Endothelial cell of umbilical vein (primary cell): ENCODE measurements around the gene ATOH7. TPM values are rescaled to one million over a fixed set of nuclear protein-coding genes. Genes with fewer than 3 reads are reported as not detected.

Experiments used
- BruUV-seq: library from RNA; stranded (reverse); fragments of 400-500 nt; replicated peaks from 2 replicates; lab custom pipeline; 2021; lab: Mats Ljungman, UMichigan
- CTCF ChIA-PET: fragments of 300-600, 350-600 bp; sonication (Branson Sonifier 250); formaldehyde crosslinking; loops from one replicate; lab custom pipeline; 2021; ENCODE audit warnings: antibody characterized with exemption, inconsistent platforms; lab: Charles Lee
- POLR2A ChIA-PET: fragments of 300-600, 350-600 bp; sonication (Branson Sonifier 250); formaldehyde crosslinking; loops from one replicate; lab custom pipeline; 2021; ENCODE audit warnings: antibody characterized with exemption, inconsistent platforms; lab: Charles Lee
- DNase-seq: peaks from one replicate; pipeline ENCODE4 v3.0.0-alpha.2; 2011; ENCODE audit warnings: low read depth, low spot score
- FAIRE-seq: peaks from 2 replicates; lab custom pipeline; 2011; peaks lifted over from hg19 to GRCh38; lab: Jason Lieb, UNC
- H2AFZ ChIP-seq: 2 replicates; pipeline ENCODE4 v1.6.0; 2012; ENCODE audit warnings: low read depth, low read length, control low read depth, inconsistent platforms
- H3K27ac ChIP-seq: 2 replicates; pipeline ENCODE4 v1.5.1; 2011; ENCODE audit warnings: low read depth, mild to moderate bottlenecking, control low read depth, low read length, moderate library complexity; ENCODE audit not compliant: insufficient read depth
- H3K27me3 ChIP-seq, 2 experiments: 2 replicates each; pipeline versions ENCODE4 v1.6.0 to v1.6.1; 2011; ENCODE audit warnings: low read length in 2 of 2, mixed read lengths in 1 of 2; ENCODE audit not compliant: control insufficient read depth in 2 of 2, insufficient read depth in 2 of 2
- H3K36me3 ChIP-seq, 2 experiments: 2 replicates in 1 of 2; 3 replicates in 1 of 2; pipeline ENCODE4 v1.5.1; 2011; ENCODE audit warnings: low read length in 2 of 2, mild to moderate bottlenecking in 1 of 2, moderate library complexity in 1 of 2; ENCODE audit not compliant: control insufficient read depth in 2 of 2, insufficient read depth in 2 of 2; ENCODE audit errors: extremely low read depth in 1 of 2
- H3K4me1 ChIP-seq: 3 replicates; pipeline ENCODE4 v1.5.1; 2011; ENCODE audit warnings: mild to moderate bottlenecking, low read length; ENCODE audit not compliant: control insufficient read depth, insufficient read depth; ENCODE audit errors: extremely low read depth
- H3K4me2 ChIP-seq: 2 replicates; pipeline ENCODE4 v1.6.1; 2011; ENCODE audit warnings: low read length, control low read depth, mixed read lengths; ENCODE audit not compliant: insufficient read depth
- H3K4me3 ChIP-seq, 3 experiments: fragments of 200-600 bp in 1 of 3; sonication (generic), shearing (Covaris generic) in 1 of 3; replicated peaks in 1 of 3; 2 replicates each; pipeline ENCODE4 v1.5.1; 2011 to 2016; ENCODE audit warnings: control low read depth in 3 of 3, low read length in 3 of 3, mild to moderate bottlenecking in 2 of 3, inconsistent platforms in 1 of 3, low read depth in 1 of 3, moderate library complexity in 1 of 3; ENCODE audit not compliant: insufficient read depth in 1 of 3
- H3K79me2 ChIP-seq: 2 replicates; pipeline ENCODE4 v1.6.0; 2012; ENCODE audit warnings: low read length, inconsistent platforms; ENCODE audit not compliant: control insufficient read depth, insufficient read depth
- H3K9ac ChIP-seq: replicated peaks from 2 replicates; pipeline ENCODE3; 2011; ENCODE audit warnings: low read length, control low read depth; ENCODE audit not compliant: insufficient read depth; ENCODE audit errors: extremely low read depth
- H3K9me1 ChIP-seq: replicated peaks from 3 replicates; pipeline ENCODE4 v1.6.0; 2011; ENCODE audit warnings: mild to moderate bottlenecking, low read length; ENCODE audit not compliant: control insufficient read depth, insufficient read depth; ENCODE audit errors: extremely low read depth
- H3K9me3 ChIP-seq: replicated peaks from 2 replicates; pipeline ENCODE4 v1.5.1; 2012; ENCODE audit warnings: low read length, inconsistent platforms; ENCODE audit not compliant: control insufficient read depth, insufficient read depth
- H4K20me1 ChIP-seq: replicated peaks from 2 replicates; pipeline ENCODE3; 2011; ENCODE audit warnings: mild to moderate bottlenecking, low read length; ENCODE audit not compliant: control insufficient read depth, insufficient read depth; ENCODE audit errors: extremely low read depth
- CTCF ChIP-seq, 2 donors: IDR thresholded peaks; 1 replicate in 1 of 2; 2 replicates in 1 of 2; pipeline ENCODE4 v1.5.1; 2011; ENCODE audit warnings: low read length in 2 of 2, mild to moderate bottlenecking in 2 of 2, moderate library complexity in 2 of 2, control low read depth in 1 of 2, inconsistent platforms in 1 of 2, low read depth in 1 of 2; ENCODE audit not compliant: insufficient read depth in 1 of 2; ENCODE audit errors: extremely low read depth in 1 of 2
- EZH2 ChIP-seq: IDR thresholded peaks from 2 replicates; pipeline ENCODE4 v1.6.1; 2012; ENCODE audit warnings: borderline replicate concordance, low read depth, mild to moderate bottlenecking, moderate library complexity, low read length, inconsistent platforms; ENCODE audit not compliant: severe bottlenecking
- FOS ChIP-seq: IDR thresholded peaks from 2 replicates; pipeline ENCODE4 v1.6.1; 2011; ENCODE audit warnings: mild to moderate bottlenecking, low read length, moderate library complexity, borderline replicate concordance; ENCODE audit not compliant: insufficient read depth
- GATA2 ChIP-seq: IDR thresholded peaks from 2 replicates; pipeline ENCODE4 v1.7.0; 2011; ENCODE audit warnings: low read depth, mild to moderate bottlenecking, moderate library complexity, mixed read lengths, low read length; ENCODE audit not compliant: insufficient read length, insufficient read depth
- JUN ChIP-seq: IDR thresholded peaks from 2 replicates; pipeline ENCODE4 v1.6.1; 2011; ENCODE audit warnings: borderline replicate concordance, low read depth; ENCODE audit not compliant: insufficient read length, insufficient read depth
- MAX ChIP-seq: IDR thresholded peaks from 2 replicates; pipeline ENCODE4 v1.6.1; 2011; ENCODE audit not compliant: insufficient read depth, insufficient read length
- MYC ChIP-seq: IDR thresholded peaks from one replicate; pipeline ENCODE4 v1.6.1; 2011; ENCODE audit warnings: mild to moderate bottlenecking, low read depth, low read length
- POLR2A ChIP-seq: IDR thresholded peaks from 2 replicates; pipeline ENCODE4 v1.6.1; 2012; ENCODE audit warnings: low read depth, mild to moderate bottlenecking, control low read depth, low read length
- POLR2AphosphoS5 ChIP-seq: IDR thresholded peaks from 2 replicates; pipeline ENCODE4 v1.6.1; 2012; ENCODE audit warnings: low read depth, mild to moderate bottlenecking, control low read depth, low read length, moderate library complexity; ENCODE audit not compliant: insufficient read depth
- dilution Hi-C: fragments of 300-500 bp; cut with MboI; formaldehyde crosslinking; loops from one replicate; pipeline ENCODE4 v1.15.0; 2019; ENCODE audit warnings: low sequenced_read_pairs; ENCODE audit not compliant: extremely low pct_ligation_motif_present
- intact Hi-C: fragments of 100-400 bp; cut with micrococcal nuclease; formaldehyde crosslinking; loops from one replicate; pipeline ENCODE4 v1.10.0; 2022
- polyA plus RNA-seq, 4 experiments: library from polyadenylated mRNA; depleted of rRNA in 3 of 4; stranded (reverse) in 3 of 4; unstranded in 1 of 4; fragments of >200 nt; gene quantifications; 2 replicates each; pipeline versions ENCODE4 v1.2.1 to v1.2.3, GENCODE V29; 2011 to 2012; ENCODE audit warnings: missing spikeins in 1 of 4
- total RNA-seq: library from RNA; stranded (reverse); gene quantifications from 2 replicates; pipeline ENCODE4 v1.2.3, GENCODE V29; 2021

ATOH7 gene
- total and polyA plus RNA-seq, 2 donors (not counting 3 experiments of a cell fraction or from before 2014, with no cell fraction given): not detected

GRCh38 chr10:68237173-68237572 is 5.3 kb upstream of the ATOH7 start:
- no TSS peak for BruUV-seq
- H4K20me1 ChIP-seq: no peaks in the 10 kb centered on the region
- no peak overlapping the region for H3K27ac ChIP-seq
- no peaks in the 10 kb centered on the region for H3K79me2 ChIP-seq
- CTCF ChIA-PET: interaction anchor here (0.6 to 2.7 kb wide), 4 partner anchors 16 to 76 kb away, joined by 3 to 15 read pairs (median 4); no protein-coding TSS in a partner anchor
- H3K4me3 ChIP-seq: no peak overlapping the region
- H2AFZ ChIP-seq: no peak overlapping the region
- no peak overlapping the region for H3K9ac ChIP-seq
- no peaks in the 10 kb centered on the region for H3K4me1 ChIP-seq
- H3K27me3 ChIP-seq: peaks cover 14 to 17% of the 10 kb centered on the region in 2 experiments
- no peak overlapping the region for H3K4me2 ChIP-seq
- H3K36me3 ChIP-seq: no peaks in the 10 kb centered on the region
- dilution Hi-C loops: no loop called here
- DNase-seq (no peak), FAIRE-seq (no peak)
- H3K9me3 ChIP-seq: no peaks in the 10 kb centered on the region
- intact Hi-C loops: no loop called here
- TF ChIP-seq FOS (no peak), POLR2A (no peak), JUN (no peak), MYC (no peak), MAX (no peak), POLR2AphosphoS5 (no peak), CTCF (IDR thresholded peaks at IDR 0.05; ENCODE audit: extremely low read depth in 1 of 2, insufficient read depth in 1 of 2, low read depth in 1 of 2, low read length in 2 of 2) (no peak), GATA2 (no peak), EZH2 (no peak)
- H3K9me1 ChIP-seq: no peaks in the 10 kb centered on the region
- POLR2A ChIA-PET: no interaction called here
